H9 (cell line): ENCODE data around the gene DYTN. TPM values are rescaled to one million over a fixed set of nuclear protein-coding genes. Genes with fewer than 3 reads are reported as not detected.

ENCODE experiments used
- DNase-seq: peaks from one replicate; pipeline ENCODE4 v3.0.0-alpha.2; 2017
- H2AFZ ChIP-seq: one replicate; pipeline ENCODE4 v1.6.1; 2013; ENCODE audit warnings: mild to moderate bottlenecking, low read length, control low read depth, moderate library complexity
- H2AK5ac ChIP-seq: 2 replicates; pipeline ENCODE4 v1.6.1; 2013; ENCODE audit warnings: low read length, control low read depth, mixed read lengths; ENCODE audit not compliant: insufficient read length
- H2BK120ac ChIP-seq: one replicate; pipeline ENCODE4 v1.6.1; 2013; ENCODE audit warnings: low read depth, mild to moderate bottlenecking, low read length, control low read depth, inconsistent platforms; ENCODE audit not compliant: poor library complexity, severe bottlenecking
- H2BK12ac ChIP-seq: 2 replicates; pipeline ENCODE4 v1.6.1; 2013; ENCODE audit warnings: low read length, control low read depth, mixed read lengths, low read depth; ENCODE audit not compliant: insufficient read length
- H2BK15ac ChIP-seq: 2 replicates; pipeline ENCODE4 v1.6.1; 2013; ENCODE audit warnings: low read depth, low read length, control low read depth
- H2BK20ac ChIP-seq: one replicate; pipeline ENCODE4 v1.6.1; 2013; ENCODE audit warnings: low read depth, mild to moderate bottlenecking, low read length, control low read depth, inconsistent platforms; ENCODE audit not compliant: poor library complexity, severe bottlenecking
- H2BK5ac ChIP-seq: 2 replicates; pipeline ENCODE4 v1.6.1; 2013; ENCODE audit warnings: low read length, control low read depth, mixed read lengths; ENCODE audit not compliant: insufficient read length
- H3K14ac ChIP-seq: 2 replicates; pipeline ENCODE4 v1.6.1; 2013; ENCODE audit warnings: low read length, control low read depth; ENCODE audit not compliant: insufficient read depth
- H3K18ac ChIP-seq: 2 replicates; pipeline ENCODE4 v1.6.1; 2013; ENCODE audit warnings: low read depth, mild to moderate bottlenecking, mixed read lengths, low read length, control low read depth; ENCODE audit not compliant: insufficient read length
- H3K23ac ChIP-seq: 2 replicates; pipeline ENCODE4 v1.6.1; 2013; ENCODE audit warnings: low read length, control low read depth, mixed read lengths, low read depth; ENCODE audit not compliant: insufficient read length
- H3K23me2 ChIP-seq: 2 replicates; pipeline ENCODE4 v1.6.1; 2013; ENCODE audit warnings: low read depth, mild to moderate bottlenecking, mixed read lengths, low read length, control low read depth; ENCODE audit not compliant: insufficient read length, poor library complexity, severe bottlenecking
- H3K27ac ChIP-seq: 2 replicates; pipeline ENCODE4 v1.5.1; 2013; ENCODE audit warnings: low read length, control low read depth, mixed read lengths, low read depth; ENCODE audit not compliant: insufficient read length
- H3K27me3 ChIP-seq: 2 replicates; pipeline ENCODE4 v1.6.1; 2013; ENCODE audit warnings: low read length, control low read depth, inconsistent platforms; ENCODE audit not compliant: insufficient read depth
- H3K4ac ChIP-seq: 2 replicates; pipeline ENCODE4 v1.6.1; 2013; ENCODE audit warnings: low read depth, mild to moderate bottlenecking, control low read depth, inconsistent platforms, low read length, moderate library complexity
- H3K4me1 ChIP-seq: 2 replicates; pipeline ENCODE4 v1.6.1; 2013; ENCODE audit warnings: low read length, control low read depth, inconsistent platforms; ENCODE audit not compliant: insufficient read depth
- H3K4me2 ChIP-seq: 2 replicates; pipeline ENCODE4 v1.6.1; 2013; ENCODE audit warnings: low read length, control low read depth, mixed read lengths; ENCODE audit not compliant: insufficient read length, insufficient read depth
- H3K56ac ChIP-seq: 2 replicates; pipeline ENCODE4 v1.6.1; 2013; ENCODE audit warnings: low read depth, mild to moderate bottlenecking, mixed read lengths, low read length, control low read depth; ENCODE audit not compliant: insufficient read length
- H3K79me1 ChIP-seq: 2 replicates; pipeline ENCODE4 v1.6.1; 2013; ENCODE audit warnings: low read depth, mild to moderate bottlenecking, moderate library complexity, low read length, control low read depth, inconsistent platforms; ENCODE audit not compliant: insufficient read depth, poor library complexity, severe bottlenecking
- H3K79me2 ChIP-seq: 2 replicates; pipeline ENCODE4 v1.6.1; 2013; ENCODE audit warnings: low read length, control low read depth, inconsistent platforms; ENCODE audit not compliant: insufficient read depth
- H3K9ac ChIP-seq: 2 replicates; pipeline ENCODE4 v1.6.1; 2013; ENCODE audit warnings: low read length, control low read depth, mixed read lengths; ENCODE audit not compliant: insufficient read length; ENCODE audit errors: extremely low read depth
- H3K9me3 ChIP-seq: one replicate; pipeline ENCODE4 v1.6.1; 2013; ENCODE audit warnings: low read depth, low read length, inconsistent platforms; ENCODE audit not compliant: control insufficient read depth
- H3T11ph ChIP-seq: one replicate; pipeline ENCODE4 v1.6.1; 2013; ENCODE audit warnings: mild to moderate bottlenecking, low read length, control low read depth, inconsistent platforms
- H4K20me1 ChIP-seq: one replicate; pipeline ENCODE4 v1.6.1; 2013; ENCODE audit not compliant: control insufficient read depth, insufficient read length, insufficient read depth
- H4K5ac ChIP-seq: 2 replicates; pipeline ENCODE4 v1.6.1; 2013; ENCODE audit warnings: low read depth, mild to moderate bottlenecking, mixed read lengths, low read length, control low read depth; ENCODE audit not compliant: insufficient read length
- H4K8ac ChIP-seq: replicated peaks from 2 replicates; pipeline ENCODE4 v1.6.1; 2013; ENCODE audit warnings: low read length, control low read depth, mixed read lengths, low read depth; ENCODE audit not compliant: insufficient read length
- H4K91ac ChIP-seq: 2 replicates; pipeline ENCODE4 v1.6.1; 2013; ENCODE audit warnings: low read depth, mild to moderate bottlenecking, moderate library complexity, mixed read lengths, low read length, control low read depth; ENCODE audit not compliant: insufficient read length
- H3K27ac Mint-ChIP-seq, 3 experiments: 2 replicates in 2 of 3; 3 replicates in 1 of 3; pipeline ENCODE4 v1.8.0; 2020 to 2021; ENCODE audit warnings: mixed read lengths in 3 of 3, mild to moderate bottlenecking in 1 of 3, moderate library complexity in 1 of 3
- H3K27me3 Mint-ChIP-seq: 2 replicates; pipeline ENCODE4 v1.8.0; 2021; ENCODE audit warnings: low read depth, mild to moderate bottlenecking, moderate library complexity, mixed read lengths
- H3K36me3 Mint-ChIP-seq, 3 experiments: 2 replicates in 2 of 3; 3 replicates in 1 of 3; pipeline ENCODE4 v1.8.0; 2020 to 2021; ENCODE audit warnings: low read depth in 3 of 3, mixed read lengths in 3 of 3; ENCODE audit not compliant: insufficient read depth in 1 of 3
- H3K4me1 Mint-ChIP-seq, 2 experiments: 2 replicates each; pipeline ENCODE4 v1.8.0; 2020; ENCODE audit warnings: mixed read lengths in 2 of 2
- H3K4me3 Mint-ChIP-seq, 2 experiments: 2 replicates in 1 of 2; 3 replicates in 1 of 2; pipeline ENCODE4 v1.8.0; 2020 to 2021; ENCODE audit warnings: mild to moderate bottlenecking in 2 of 2, mixed read lengths in 2 of 2, moderate library complexity in 1 of 2
- H3K9me3 Mint-ChIP-seq, 2 experiments: 2 replicates in 1 of 2; 3 replicates in 1 of 2; pipeline ENCODE4 v1.8.0; 2020; ENCODE audit warnings: mild to moderate bottlenecking in 2 of 2, mixed read lengths in 2 of 2, moderate library complexity in 1 of 2
- WGBS: extraction: QIAGEN DNeasy Blood & Tissue Kit; methylation state at CpG from one replicate; pipeline ENCODE4 v1.1.7; 2013; ENCODE audit warnings: missing lambda C conversion rate, low lambda C conversion rate, mixed read lengths; ENCODE audit not compliant: insufficient read length; ENCODE audit errors: extremely low coverage; 5-methylcytosine and 5-hydroxymethylcytosine counted together
- total RNA-seq: library from RNA; stranded (reverse); gene quantifications from 2 replicates; pipeline ENCODE4 v1.2.1, GENCODE V29; 2021
- TF ChIP-seq, protein P1 (sequence below): fragments of 200-600 bp; sonication (generic); conservative IDR thresholded peaks from 3 replicates; pipeline ENCODE4 v1.8.0; 2021; ENCODE audit warnings: antibody characterized with exemption, mild to moderate bottlenecking

Gene DYTN
- total RNA-seq, 1 experiment from 2014 or later = not detected

- no peak overlapping the region for H4K8ac ChIP-seq
- H2AFZ ChIP-seq = no peak overlapping the region
- Mint-ChIP-seq H3K27ac (no peak overlapping the region), H3K4me1 (peaks cover 5 to 9% of the 10 kb centered on the region in 2 experiments), H3K27me3 (no peaks in the 10 kb centered on the region), H3K36me3 (peaks cover 2 to 11% (median 7%) of the 10 kb centered on the region in 3 experiments; a peak in 5 of 7 replicates), H3K9me3 (no peaks in the 10 kb centered on the region), H3K4me3 (peak overlapping the region in 1 of 2 experiments; percentile 32; a peak in 1 of 5 replicates)
- TF ChIP-seq, protein P1, sequence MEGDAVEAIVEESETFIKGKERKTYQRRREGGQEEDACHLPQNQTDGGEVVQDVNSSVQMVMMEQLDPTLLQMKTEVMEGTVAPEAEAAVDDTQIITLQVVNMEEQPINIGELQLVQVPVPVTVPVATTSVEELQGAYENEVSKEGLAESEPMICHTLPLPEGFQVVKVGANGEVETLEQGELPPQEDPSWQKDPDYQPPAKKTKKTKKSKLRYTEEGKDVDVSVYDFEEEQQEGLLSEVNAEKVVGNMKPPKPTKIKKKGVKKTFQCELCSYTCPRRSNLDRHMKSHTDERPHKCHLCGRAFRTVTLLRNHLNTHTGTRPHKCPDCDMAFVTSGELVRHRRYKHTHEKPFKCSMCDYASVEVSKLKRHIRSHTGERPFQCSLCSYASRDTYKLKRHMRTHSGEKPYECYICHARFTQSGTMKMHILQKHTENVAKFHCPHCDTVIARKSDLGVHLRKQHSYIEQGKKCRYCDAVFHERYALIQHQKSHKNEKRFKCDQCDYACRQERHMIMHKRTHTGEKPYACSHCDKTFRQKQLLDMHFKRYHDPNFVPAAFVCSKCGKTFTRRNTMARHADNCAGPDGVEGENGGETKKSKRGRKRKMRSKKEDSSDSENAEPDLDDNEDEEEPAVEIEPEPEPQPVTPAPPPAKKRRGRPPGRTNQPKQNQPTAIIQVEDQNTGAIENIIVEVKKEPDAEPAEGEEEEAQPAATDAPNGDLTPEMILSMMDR = no peak
- no peak overlapping the region for H3K23ac ChIP-seq
- H4K20me1 ChIP-seq = no peaks in the 10 kb centered on the region
- H3K27me3 ChIP-seq = no peaks in the 10 kb centered on the region
- no peaks in the 10 kb centered on the region for H3K23me2 ChIP-seq
- no peak overlapping the region for H3K27ac ChIP-seq
- no peak overlapping the region for H3K4ac ChIP-seq
- DNase-seq = no peak
- H3K56ac ChIP-seq = no peak overlapping the region
- no peak overlapping the region for H2AK5ac ChIP-seq
- no peak overlapping the region for H4K91ac ChIP-seq
- no peak overlapping the region for H2BK5ac ChIP-seq
- WGBS = no CpG with 5 or more reads among the region's 6 CpGs
- H3K79me2 ChIP-seq = no peaks in the 10 kb centered on the region
- no peak overlapping the region for H4K5ac ChIP-seq
- no peaks in the 10 kb centered on the region for H3K4me1 ChIP-seq
- H3K9me3 ChIP-seq = no peaks in the 10 kb centered on the region
- H3K14ac ChIP-seq = no peak overlapping the region
- H2BK20ac ChIP-seq = no peak overlapping the region
- H3K18ac ChIP-seq = no peak overlapping the region
- H3K79me1 ChIP-seq = no peaks in the 10 kb centered on the region
- H2BK12ac ChIP-seq = no peak overlapping the region
- no peak overlapping the region for H2BK15ac ChIP-seq
- H3K9ac ChIP-seq = no peak overlapping the region
- H3T11ph ChIP-seq = no peak overlapping the region
- no peak overlapping the region for H2BK120ac ChIP-seq
- H3K4me2 ChIP-seq = no peak overlapping the region
Measured at GRCh38 chr2:206614811-206615210, 103.4 kb downstream of the DYTN start.
